OCI-LY7 (cell line): Measurements from ENCODE around the gene DNAJC11.

ENCODE experiments used
- EZH2phosphoT487 ChIP-seq: fragments of 200-600 bp; sonication (generic); IDR thresholded peaks from 2 replicates; pipeline ENCODE4 v1.6.1; 2018; ENCODE audit warnings: low read depth, borderline replicate concordance, mild to moderate bottlenecking, mixed run types, antibody characterized with exemption, low read length, moderate library complexity, mixed read lengths
- TF ChIP-seq, protein P1 (sequence below): fragments of 200-600 bp; sonication (generic); conservative IDR thresholded peaks from 2 replicates; pipeline ENCODE4 v1.5.1; 2014; ENCODE audit warnings: mild to moderate bottlenecking, antibody characterized with exemption, low read length, moderate library complexity, mixed read lengths

DNA sequence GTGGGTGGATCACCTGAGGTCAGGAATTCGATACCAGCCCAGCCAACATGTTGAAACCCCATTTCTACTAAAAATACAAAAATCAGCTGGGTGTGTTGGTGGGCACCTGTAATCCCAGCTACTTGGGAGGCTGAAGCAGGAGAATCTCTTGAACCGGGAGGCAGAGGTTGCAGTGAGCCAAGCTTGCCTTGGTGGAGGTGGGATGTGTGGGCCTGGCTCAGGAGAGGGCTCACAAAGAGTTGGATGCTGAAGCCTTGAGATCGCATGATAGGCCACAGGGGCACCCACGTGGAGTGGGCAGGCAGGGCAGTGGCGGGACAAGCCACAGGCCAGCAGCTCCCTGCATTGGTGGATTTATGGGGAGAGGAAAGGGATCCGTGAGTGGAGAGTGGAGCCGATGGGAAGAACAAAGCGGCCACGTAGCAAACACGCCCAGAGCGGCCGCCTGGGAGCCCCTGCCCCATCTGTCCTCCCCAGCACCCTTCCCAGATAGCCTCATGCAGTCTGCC lies 72.6 kb downstream of the DNAJC11 start:
- TF ChIP-seq, protein P1, sequence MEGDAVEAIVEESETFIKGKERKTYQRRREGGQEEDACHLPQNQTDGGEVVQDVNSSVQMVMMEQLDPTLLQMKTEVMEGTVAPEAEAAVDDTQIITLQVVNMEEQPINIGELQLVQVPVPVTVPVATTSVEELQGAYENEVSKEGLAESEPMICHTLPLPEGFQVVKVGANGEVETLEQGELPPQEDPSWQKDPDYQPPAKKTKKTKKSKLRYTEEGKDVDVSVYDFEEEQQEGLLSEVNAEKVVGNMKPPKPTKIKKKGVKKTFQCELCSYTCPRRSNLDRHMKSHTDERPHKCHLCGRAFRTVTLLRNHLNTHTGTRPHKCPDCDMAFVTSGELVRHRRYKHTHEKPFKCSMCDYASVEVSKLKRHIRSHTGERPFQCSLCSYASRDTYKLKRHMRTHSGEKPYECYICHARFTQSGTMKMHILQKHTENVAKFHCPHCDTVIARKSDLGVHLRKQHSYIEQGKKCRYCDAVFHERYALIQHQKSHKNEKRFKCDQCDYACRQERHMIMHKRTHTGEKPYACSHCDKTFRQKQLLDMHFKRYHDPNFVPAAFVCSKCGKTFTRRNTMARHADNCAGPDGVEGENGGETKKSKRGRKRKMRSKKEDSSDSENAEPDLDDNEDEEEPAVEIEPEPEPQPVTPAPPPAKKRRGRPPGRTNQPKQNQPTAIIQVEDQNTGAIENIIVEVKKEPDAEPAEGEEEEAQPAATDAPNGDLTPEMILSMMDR: no peak
- no peak for TF ChIP-seq EZH2phosphoT487
